HEK293T (cell line): ENCODE data around the gene CLMN.

Experiments
- ARNT ChIP-seq: fragments of 450-650 bp; IDR thresholded peaks from 2 replicates; pipeline ENCODE4 v1.6.1; 2017; ENCODE audit warnings: mild to moderate bottlenecking
- BHLHE40 ChIP-seq: fragments of 450-650 bp; IDR thresholded peaks from 2 replicates; pipeline ENCODE4 v1.6.1; 2016; ENCODE audit warnings: mild to moderate bottlenecking, moderate library complexity, borderline replicate concordance
- ELF4 ChIP-seq: fragments of 450-650 bp; IDR thresholded peaks from 2 replicates; pipeline ENCODE4 v1.6.1; 2017; ENCODE audit warnings: antibody characterized with exemption
- FOXK2 ChIP-seq: fragments of 450-650 bp; IDR thresholded peaks from 2 replicates; pipeline ENCODE4 v1.6.1; 2016; ENCODE audit warnings: mild to moderate bottlenecking
- FOXM1 ChIP-seq: fragments of 450-650 bp; IDR thresholded peaks from 2 replicates; pipeline ENCODE4 v1.6.1; 2017; ENCODE audit warnings: mild to moderate bottlenecking, borderline replicate concordance
- LEF1 ChIP-seq: fragments of 450-650 bp; IDR thresholded peaks from 2 replicates; pipeline ENCODE4 v1.6.1; 2017; ENCODE audit warnings: mild to moderate bottlenecking, borderline replicate concordance
- PKNOX1 ChIP-seq: fragments of 450-650 bp; IDR thresholded peaks from 2 replicates; pipeline ENCODE4 v1.6.1; 2016
- SP1 ChIP-seq: fragments of 450-650 bp; IDR thresholded peaks from 2 replicates; pipeline ENCODE4 v1.6.1; 2017
- SUZ12 ChIP-seq: fragments of 450-650 bp; IDR thresholded peaks from 2 replicates; pipeline ENCODE4 v1.6.1; 2016; ENCODE audit warnings: mild to moderate bottlenecking
- TARDBP ChIP-seq: fragments of 450-650 bp; IDR thresholded peaks from 2 replicates; pipeline ENCODE4 v1.6.1; 2016
- ZNF384 ChIP-seq: fragments of 450-650 bp; IDR thresholded peaks from 2 replicates; pipeline ENCODE4 v1.6.1; 2016

- no peak for TF ChIP-seq PKNOX1
- TF ChIP-seq ARNT = no peak
- TF ChIP-seq FOXM1 = no peak
- no peak for TF ChIP-seq ZNF384
- TF ChIP-seq LEF1 = no peak
- TF ChIP-seq TARDBP = no peak
- no peak for TF ChIP-seq SP1
- no peak for TF ChIP-seq SUZ12
- TF ChIP-seq BHLHE40 = no peak
- TF ChIP-seq FOXK2 = no peak
- TF ChIP-seq ELF4 = no peak
These were observed 104.5 kb downstream of the CLMN start for GRCh38 chr14:95215094-95215725.
